T-helper 1 cell treated with Interleukin-12 subunit alpha and Interleukin-12 subunit beta and Interleukin-4 antibody, amounts not matched to agents 30 μg/mL and 1 μg/mL, for 36 hours (primary cell): Measurements from ENCODE around the gene WNT4.

Experiments used
- H3K27ac Mint-ChIP-seq: one replicate; pipeline ENCODE4 v1.8.0; 2021; ENCODE audit warnings: mild to moderate bottlenecking, mixed read lengths
- H3K27me3 Mint-ChIP-seq: one replicate; pipeline ENCODE4 v1.8.0; 2021; ENCODE audit warnings: low read depth, mixed read lengths
- H3K36me3 Mint-ChIP-seq: one replicate; pipeline ENCODE4 v1.8.0; 2021; ENCODE audit warnings: low read depth, mixed read lengths
- H3K4me1 Mint-ChIP-seq: one replicate; pipeline ENCODE4 v1.8.0; 2021; ENCODE audit warnings: low read depth, mixed read lengths
- H3K4me3 Mint-ChIP-seq: one replicate; pipeline ENCODE4 v1.8.0; 2021; ENCODE audit warnings: mild to moderate bottlenecking, moderate library complexity, mixed read lengths
- H3K9me3 Mint-ChIP-seq: one replicate; pipeline ENCODE4 v1.8.0; 2021; ENCODE audit warnings: mixed read lengths

WNT4 gene

DNA sequence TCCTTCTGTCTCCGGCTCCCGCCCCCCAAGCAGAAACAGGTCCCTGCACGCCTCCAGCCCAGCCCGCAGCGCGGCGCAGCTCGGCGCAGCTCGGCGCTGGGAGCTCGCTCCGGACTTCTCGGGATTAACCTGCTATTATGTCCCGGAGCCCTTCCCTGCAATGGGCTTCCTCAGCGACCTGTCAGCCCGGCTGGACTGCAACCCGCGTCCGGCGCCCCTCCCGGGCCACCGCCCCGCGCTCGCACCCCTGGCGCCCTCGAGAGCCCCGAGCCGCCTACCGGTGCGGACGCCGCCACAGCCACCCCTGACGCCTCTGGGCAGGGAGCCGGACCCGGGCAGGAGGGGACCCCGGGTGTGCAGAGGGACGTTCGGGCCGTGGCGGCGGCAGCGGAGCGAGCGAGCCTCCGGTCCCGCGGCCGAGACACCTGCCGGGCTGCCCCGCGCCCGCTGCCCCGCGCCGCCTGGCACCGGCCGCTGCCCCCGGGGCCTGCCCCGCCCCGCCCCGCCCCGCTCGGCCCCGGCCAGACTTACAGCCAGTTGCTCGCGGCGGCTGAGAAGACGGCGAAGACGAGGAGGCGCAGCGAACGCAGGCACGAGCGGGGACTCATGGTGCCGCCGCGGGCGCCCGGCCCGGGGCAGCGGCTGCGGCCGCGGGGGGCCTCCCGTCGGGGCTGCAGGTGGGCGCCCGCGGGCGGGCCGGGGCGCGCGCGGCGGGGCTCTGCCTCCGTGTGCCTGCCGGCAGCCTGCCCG lies 407 bp downstream of the WNT4 start:
- Mint-ChIP-seq H3K9me3 (no peaks in the 10 kb centered on the region), H3K4me1 (peaks cover 3% of the 10 kb centered on the region), H3K27me3 (peaks cover 66% of the 10 kb centered on the region), H3K36me3 (no peaks in the 10 kb centered on the region), H3K4me3 (no peak overlapping the region), H3K27ac (no peak overlapping the region)

- no peaks in the 10 kb centered on the region for H3K9me3 Mint-ChIP-seq
- no peak overlapping the region for H3K27ac Mint-ChIP-seq
- no peaks in the 10 kb centered on the region for H3K36me3 Mint-ChIP-seq
- no peak overlapping the region for H3K4me3 Mint-ChIP-seq
- peaks cover 63% of the 10 kb centered on the region for H3K27me3 Mint-ChIP-seq
- peaks cover 3% of the 10 kb centered on the region for H3K4me1 Mint-ChIP-seq
Measured at GRCh38 chr1:22141554-22142314, 1.2 kb downstream of the WNT4 start.

- Mint-ChIP-seq H3K36me3 (no peaks in the 10 kb centered on the region), H3K27ac (no peak overlapping the region), H3K4me1 (peaks cover 3% of the 10 kb centered on the region), H3K4me3 (no peak overlapping the region), H3K9me3 (no peaks in the 10 kb centered on the region), H3K27me3 (peaks cover 56% of the 10 kb centered on the region)
Measured at GRCh38 chr1:22140694-22141093, 2.2 kb downstream of the WNT4 start.

GRCh38 chr1:22139817-22140216 lies 3.1 kb downstream of the WNT4 start:
- Mint-ChIP-seq H3K9me3 (no peaks in the 10 kb centered on the region), H3K27me3 (peaks cover 48% of the 10 kb centered on the region), H3K4me3 (no peak overlapping the region)

DNA sequence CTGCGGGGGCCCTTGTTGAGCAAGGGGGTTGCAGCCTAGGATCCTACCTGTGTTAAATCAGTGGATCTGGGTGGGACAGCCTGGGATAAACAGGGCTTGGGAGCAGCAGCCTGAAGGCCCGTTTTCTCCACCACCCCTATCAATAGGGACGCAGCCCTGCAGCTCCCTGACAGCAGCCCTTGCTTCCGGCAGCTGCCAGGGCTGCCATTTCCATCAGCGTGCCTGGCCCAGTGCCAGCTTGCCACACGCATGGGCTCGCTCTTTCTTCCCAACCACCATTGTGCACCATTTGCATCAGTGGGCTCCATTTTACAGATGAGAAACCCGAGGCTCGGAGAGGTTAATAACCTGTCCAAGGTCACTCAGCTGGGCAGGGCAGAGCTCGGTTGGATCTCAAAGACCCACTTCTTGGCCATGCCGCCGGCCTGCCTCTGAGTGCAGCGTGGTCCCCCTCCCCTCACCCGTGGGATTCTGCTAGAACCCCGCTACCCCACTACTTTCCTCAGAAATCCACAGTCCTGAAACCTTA lies 3.8 kb downstream of the WNT4 start:
- no peaks in the 10 kb centered on the region for H3K9me3 Mint-ChIP-seq
- H3K4me1 Mint-ChIP-seq: peaks cover 3% of the 10 kb centered on the region
- H3K36me3 Mint-ChIP-seq: no peaks in the 10 kb centered on the region
- H3K27ac Mint-ChIP-seq: no peak overlapping the region
- H3K27me3 Mint-ChIP-seq: peaks cover 41% of the 10 kb centered on the region
- no peak overlapping the region for H3K4me3 Mint-ChIP-seq

More at GRCh38 chr1:22139817-22140216, 3.1 kb downstream of the WNT4 start:
- H3K27ac Mint-ChIP-seq: no peak overlapping the region
- peaks cover 3% of the 10 kb centered on the region for H3K4me1 Mint-ChIP-seq
- H3K36me3 Mint-ChIP-seq: no peaks in the 10 kb centered on the region

GRCh38 chr1:22137004-22137720 lies 5.7 kb downstream of the WNT4 start:
- Mint-ChIP-seq H3K4me3 (no peak overlapping the region), H3K27me3 (peaks cover 33% of the 10 kb centered on the region), H3K9me3 (no peaks in the 10 kb centered on the region), H3K4me1 (no peaks in the 10 kb centered on the region), H3K36me3 (no peaks in the 10 kb centered on the region), H3K27ac (no peak overlapping the region)

GRCh38 chr1:22133931-22134324 lies 9.0 kb downstream of the WNT4 start:
- Mint-ChIP-seq H3K4me3 (no peak overlapping the region), H3K36me3 (no peaks in the 10 kb centered on the region), H3K27me3 (peaks cover 11% of the 10 kb centered on the region), H3K9me3 (no peaks in the 10 kb centered on the region), H3K4me1 (no peaks in the 10 kb centered on the region), H3K27ac (no peak overlapping the region)

GRCh38 chr1:22133247-22133930 lies 9.5 kb downstream of the WNT4 start:
- no peaks in the 10 kb centered on the region for H3K4me1 Mint-ChIP-seq
- no peaks in the 10 kb centered on the region for H3K36me3 Mint-ChIP-seq
- H3K4me3 Mint-ChIP-seq: no peak overlapping the region
- H3K27ac Mint-ChIP-seq: no peak overlapping the region
- H3K9me3 Mint-ChIP-seq: no peaks in the 10 kb centered on the region
- peaks cover 8% of the 10 kb centered on the region for H3K27me3 Mint-ChIP-seq

GRCh38 chr1:22132517-22133235 lies 10.2 kb downstream of the WNT4 start:
- Mint-ChIP-seq H3K4me3 (no peak overlapping the region), H3K4me1 (no peaks in the 10 kb centered on the region), H3K27ac (no peak overlapping the region)

GRCh38 chr1:22131875-22132486 lies 10.9 kb downstream of the WNT4 start:
- H3K36me3 Mint-ChIP-seq: no peaks in the 10 kb centered on the region
- H3K4me3 Mint-ChIP-seq: no peak overlapping the region
- H3K9me3 Mint-ChIP-seq: no peaks in the 10 kb centered on the region
- no peaks in the 10 kb centered on the region for H3K27me3 Mint-ChIP-seq
- H3K27ac Mint-ChIP-seq: no peak overlapping the region
- H3K4me1 Mint-ChIP-seq: no peaks in the 10 kb centered on the region

More at GRCh38 chr1:22132517-22133235, 10.2 kb downstream of the WNT4 start:
- Mint-ChIP-seq H3K9me3 (no peaks in the 10 kb centered on the region), H3K27me3 (peaks cover 1% of the 10 kb centered on the region), H3K36me3 (no peaks in the 10 kb centered on the region)

DNA sequence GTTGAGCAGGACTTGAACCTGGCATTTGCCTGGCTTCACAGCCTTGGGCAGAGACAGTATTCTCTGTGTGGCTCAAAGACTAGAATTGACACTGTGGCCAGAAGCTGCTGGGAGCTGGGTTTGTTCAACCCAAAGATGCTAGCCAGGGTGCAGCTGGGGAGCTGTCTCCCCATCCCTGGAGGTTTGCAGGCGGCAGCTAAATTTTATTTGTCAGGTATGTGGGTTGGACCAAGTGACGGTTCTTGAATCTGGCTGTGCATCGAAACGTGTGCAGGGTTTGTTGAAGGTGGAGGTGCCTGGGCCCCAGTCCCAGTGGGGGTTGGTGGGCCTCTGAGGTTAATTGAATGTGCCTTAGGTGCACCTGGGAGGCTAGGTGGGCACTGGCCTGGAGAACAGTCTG lies 11.8 kb downstream of the WNT4 start:
- Mint-ChIP-seq H3K4me3 (no peak overlapping the region), H3K27ac (no peak overlapping the region), H3K9me3 (no peaks in the 10 kb centered on the region), H3K36me3 (no peaks in the 10 kb centered on the region), H3K4me1 (no peaks in the 10 kb centered on the region), H3K27me3 (no peaks in the 10 kb centered on the region)

DNA sequence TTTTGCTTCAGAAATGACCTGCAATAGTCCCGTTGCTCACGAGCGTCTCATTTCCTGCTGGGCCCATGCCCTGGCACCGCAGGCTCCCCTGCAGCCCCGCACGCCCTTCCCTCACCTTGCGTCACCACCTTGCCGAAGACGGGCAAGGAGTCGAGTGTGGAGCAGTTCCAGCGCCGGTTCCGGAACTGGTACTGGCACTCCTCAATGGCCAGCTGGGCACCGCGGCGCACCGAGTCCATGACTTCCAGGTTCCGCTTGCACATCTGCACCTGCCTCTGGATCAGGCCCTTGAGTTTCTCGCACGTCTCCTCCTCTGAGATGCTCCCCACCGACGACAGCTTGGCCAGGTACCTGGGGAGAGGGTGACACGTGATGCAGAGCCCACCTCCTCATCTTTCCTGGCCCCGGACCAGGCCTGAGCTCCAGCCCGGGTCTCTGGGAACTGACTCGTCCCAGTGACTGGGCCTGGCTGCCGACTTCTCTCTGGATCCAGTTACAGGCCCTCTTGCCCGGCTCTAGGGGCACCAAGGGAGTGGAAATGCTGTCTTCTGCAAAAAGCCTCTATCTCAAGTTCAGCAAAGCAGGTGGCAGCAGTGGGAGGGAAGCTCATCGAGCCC lies 13.3 kb downstream of the WNT4 start:
- no peaks in the 10 kb centered on the region for H3K36me3 Mint-ChIP-seq
- peak overlapping the region; percentile 41 for H3K27ac Mint-ChIP-seq
- H3K27me3 Mint-ChIP-seq: no peaks in the 10 kb centered on the region
- no peaks in the 10 kb centered on the region for H3K4me1 Mint-ChIP-seq
- no peak overlapping the region for H3K4me3 Mint-ChIP-seq
- H3K9me3 Mint-ChIP-seq: no peaks in the 10 kb centered on the region

GRCh38 chr1:22128392-22128791 lies 14.5 kb downstream of the WNT4 start:
- no peaks in the 10 kb centered on the region for H3K27me3 Mint-ChIP-seq
- H3K27ac Mint-ChIP-seq: no peak overlapping the region
- H3K4me1 Mint-ChIP-seq: no peaks in the 10 kb centered on the region
- no peak overlapping the region for H3K4me3 Mint-ChIP-seq
- no peaks in the 10 kb centered on the region for H3K9me3 Mint-ChIP-seq
- no peaks in the 10 kb centered on the region for H3K36me3 Mint-ChIP-seq
